ENCODE results near the gene CAMK4.
"Not testable (repeated sequence)": the region's sequence is repeated elsewhere in the genome, so short reads cannot be mapped to it uniquely, and the experiment has no call there.

Gene CAMK4

DNA sequence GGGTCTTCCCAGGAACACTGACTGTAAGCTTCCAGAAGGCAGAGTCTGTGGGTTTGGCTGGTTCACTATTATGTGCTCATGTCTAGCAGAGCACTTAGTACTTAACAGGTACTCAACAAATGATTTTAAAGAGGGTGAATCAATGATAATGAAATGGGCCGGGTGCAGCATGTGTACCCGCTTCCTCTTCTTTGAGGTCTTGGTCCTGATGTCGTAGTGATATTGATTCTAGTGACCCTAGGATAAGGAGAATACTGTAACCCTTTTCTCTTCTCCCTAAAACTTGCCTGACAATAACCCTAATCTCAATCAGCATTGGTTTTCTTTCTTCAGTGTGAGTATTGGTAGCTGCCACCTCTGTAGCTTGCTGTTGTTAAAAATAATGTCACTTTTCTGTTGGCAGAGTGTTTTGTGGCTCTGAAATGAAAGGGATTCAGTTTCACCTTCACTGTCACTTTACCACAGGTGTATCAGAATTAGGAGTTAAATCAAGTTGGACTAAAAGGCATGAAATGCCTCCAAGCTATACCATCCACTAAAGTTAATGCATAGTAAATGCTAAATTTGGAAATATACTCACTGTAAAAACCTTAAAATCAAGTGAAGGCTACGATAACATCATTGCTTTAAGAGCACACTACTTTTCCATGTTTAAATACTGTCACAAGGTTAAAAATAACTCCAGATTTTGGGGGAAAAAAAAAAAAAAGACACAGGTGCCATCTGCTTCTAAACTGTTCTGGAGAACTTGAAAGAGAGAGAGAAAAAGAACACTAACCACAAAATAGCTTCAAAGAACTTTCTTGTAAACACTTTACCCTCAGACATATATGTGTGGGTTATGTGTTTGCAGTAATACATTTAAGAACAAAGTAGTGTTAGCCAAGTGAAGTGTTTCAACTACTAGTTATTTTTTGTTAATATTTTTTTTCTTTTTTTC is 6.0 kb downstream of the CAMK4 start:
- peak in 2 of 5 experiments; percentile 76 to 84 for DNase-seq

DNA sequence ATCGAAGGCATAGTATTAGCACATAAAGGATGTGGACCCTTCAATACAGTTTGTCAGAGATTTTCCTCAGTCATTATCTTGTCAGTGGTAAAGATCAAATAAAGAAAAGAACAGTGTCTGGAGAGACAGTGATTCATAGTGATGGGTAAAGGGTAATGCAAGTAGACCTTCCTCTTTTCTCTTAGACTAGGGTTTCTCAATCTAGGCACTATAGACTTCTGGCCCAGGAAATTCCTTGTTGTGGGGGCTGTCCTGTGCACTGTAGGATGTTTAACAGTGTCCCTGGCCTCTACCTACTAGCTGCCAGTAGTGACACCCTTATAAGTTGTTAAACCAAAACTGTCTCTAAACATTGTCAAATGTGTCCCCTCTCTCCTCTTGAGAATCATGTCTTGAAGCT is 6.9 kb downstream of the CAMK4 start:
- peak in 1 of 5 experiments; percentile 48 for DNase-seq

GRCh38 chr5:111232311-111233051 is 8.3 kb downstream of the CAMK4 start:
- peak in 3 of 5 experiments; percentile 37 to 92 (median 68) for DNase-seq

- DNase-seq, result peak in 1 of 5 experiments; percentile 82
Measured at GRCh38 chr5:111233052-111233374, 8.8 kb downstream of the CAMK4 start.

GRCh38 chr5:111234125-111234524 is 9.9 kb downstream of the CAMK4 start:
- peak in 1 of 5 experiments; percentile 93 for DNase-seq

DNA sequence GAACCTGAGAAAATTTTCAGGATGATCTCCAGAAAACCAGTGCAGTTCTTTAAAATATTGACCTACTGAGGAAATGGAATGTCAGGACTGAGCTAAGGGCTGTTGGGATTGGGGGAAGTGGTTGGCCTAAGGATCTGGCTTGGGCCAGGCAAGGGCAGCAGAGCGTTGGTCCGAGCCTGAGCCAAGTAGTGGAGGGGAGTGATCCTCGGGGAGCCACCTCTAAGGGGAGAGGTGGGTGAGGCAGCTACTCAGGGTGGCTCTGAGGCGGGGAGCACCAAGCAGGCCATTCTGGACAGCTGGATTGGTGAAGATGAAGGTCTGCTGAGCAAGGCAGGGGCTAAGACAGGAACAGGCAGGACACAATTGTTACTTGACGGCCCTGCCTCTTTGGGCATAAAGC is 11.5 kb downstream of the CAMK4 start:
- no peak for DNase-seq

DNA sequence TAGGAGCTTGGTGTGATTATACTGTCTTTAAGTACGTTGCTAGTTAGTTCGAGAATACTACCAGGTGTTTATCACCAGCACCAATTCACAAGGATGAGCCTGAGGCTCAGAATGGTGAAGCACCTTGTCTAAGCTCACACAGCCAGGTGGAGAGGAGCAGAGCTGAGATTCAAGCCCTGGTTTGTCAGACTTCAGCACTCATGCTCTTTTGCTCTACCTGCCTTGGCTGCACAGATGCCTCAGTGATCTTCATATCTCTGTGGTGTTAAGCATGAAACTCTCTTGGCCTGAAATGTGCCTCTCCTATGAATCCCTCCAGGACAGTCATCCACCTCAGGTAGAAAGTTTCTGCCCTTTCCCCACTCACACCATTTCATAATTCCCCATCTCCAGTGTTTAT is 12.2 kb downstream of the CAMK4 start:
- peak in 1 of 5 experiments; percentile 31 for DNase-seq

GRCh38 chr5:111236995-111237394 is 12.8 kb downstream of the CAMK4 start:
- peak in 1 of 5 experiments; percentile 78 for DNase-seq

GRCh38 chr5:111237470-111237869 is 13.3 kb downstream of the CAMK4 start:
- DNase-seq, result peak in 1 of 5 experiments; percentile 52

- no peak for DNase-seq
Measured at GRCh38 chr5:111238431-111239225, 14.4 kb downstream of the CAMK4 start.

DNA sequence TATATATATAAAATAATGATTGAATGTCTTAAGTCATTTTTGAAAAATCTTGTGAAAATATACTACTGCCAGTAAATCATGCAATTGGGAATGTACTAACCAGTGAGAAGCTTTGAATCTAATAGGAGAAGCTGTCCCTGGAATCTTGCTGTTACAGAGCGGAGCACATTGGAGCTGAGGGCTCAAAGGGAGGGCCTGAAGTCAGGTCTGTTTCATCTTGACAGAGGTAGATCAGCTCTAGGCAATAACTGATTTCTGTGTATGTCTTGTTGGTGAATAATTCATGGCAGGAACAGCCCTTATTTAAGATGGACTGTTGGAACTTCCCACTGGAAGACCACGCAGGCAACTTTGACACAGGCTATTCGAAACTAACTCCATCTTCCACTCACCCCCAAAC is 17.5 kb downstream of the CAMK4 start:
- DNase-seq, result no peak

DNA sequence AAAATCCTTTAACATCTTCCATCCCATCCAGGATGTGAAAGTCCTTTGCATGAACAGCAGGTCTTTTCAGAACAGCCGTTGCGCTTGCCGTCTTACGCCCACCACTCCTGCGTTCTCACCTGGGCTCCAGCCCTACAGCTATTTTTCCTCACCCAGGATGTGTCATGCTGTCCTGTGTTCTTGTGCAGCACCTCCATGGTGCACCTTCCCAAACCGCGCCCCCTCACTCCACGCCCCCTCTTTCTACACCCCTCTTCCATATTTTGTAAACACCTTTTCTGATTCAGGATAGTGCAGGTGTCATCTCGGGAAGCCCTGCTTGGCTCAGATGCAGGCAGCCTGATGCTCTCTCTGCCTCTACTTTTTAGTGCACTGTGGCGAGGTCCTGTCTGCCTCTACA is 18.4 kb downstream of the CAMK4 start:
- no peak for DNase-seq

DNA sequence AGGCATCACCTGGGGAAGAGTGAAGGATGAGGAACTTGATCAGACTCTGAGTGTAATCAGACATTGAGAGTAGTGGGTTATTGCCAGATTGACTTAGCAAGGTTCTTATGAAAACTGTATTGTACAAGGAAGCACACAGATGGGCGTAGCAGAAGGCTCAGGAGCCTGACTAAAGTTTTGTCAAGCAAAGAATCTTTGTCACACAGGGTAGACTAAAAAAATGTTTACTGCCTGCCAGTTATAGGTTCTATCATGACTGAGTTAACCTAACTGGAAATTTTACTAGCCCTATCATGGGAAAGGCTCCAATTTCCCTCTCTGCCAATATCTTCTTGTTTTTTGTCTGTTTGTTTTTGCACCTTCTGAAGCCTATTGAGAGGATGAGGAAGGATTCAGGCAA is 19.1 kb downstream of the CAMK4 start:
- no peak for DNase-seq

DNA sequence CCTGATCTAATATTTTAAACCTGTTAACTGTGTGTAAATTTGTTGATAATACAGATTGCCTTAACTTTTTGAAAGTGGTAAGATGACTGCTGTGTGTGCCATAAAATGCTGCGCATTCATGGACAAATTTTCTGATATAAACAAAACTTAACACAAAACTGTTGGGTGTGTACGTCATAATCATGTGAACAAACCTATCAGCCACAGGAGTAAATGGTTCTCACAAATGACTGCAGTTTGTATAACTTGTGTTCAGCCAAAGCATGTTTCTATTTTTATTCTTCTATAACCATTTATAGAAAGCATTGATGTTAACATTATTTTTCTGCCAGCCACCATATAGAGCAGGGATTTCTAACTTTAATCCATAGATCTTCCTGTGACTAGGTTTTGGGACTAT is 21.5 kb downstream of the CAMK4 start:
- no peak for DNase-seq

DNA sequence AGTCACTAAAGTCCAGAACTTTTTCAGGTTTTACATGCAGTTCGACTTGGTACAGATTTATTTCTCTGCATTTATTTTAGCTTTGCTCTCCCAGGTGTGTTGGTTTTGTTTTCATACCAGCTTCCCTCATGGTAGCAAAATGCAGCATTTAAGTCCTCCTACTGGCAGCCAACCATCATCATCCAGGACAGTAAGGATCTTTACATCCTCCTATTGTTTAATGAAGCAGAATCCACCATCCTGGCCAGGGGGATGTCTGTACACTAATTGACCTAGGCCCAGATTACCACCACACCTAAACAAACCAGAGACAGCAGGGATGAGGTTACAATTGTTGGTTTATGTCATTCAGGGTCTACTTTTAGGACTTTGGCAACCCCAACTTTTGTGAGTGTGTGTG is 22.3 kb downstream of the CAMK4 start:
- DNase-seq, result no peak

DNA sequence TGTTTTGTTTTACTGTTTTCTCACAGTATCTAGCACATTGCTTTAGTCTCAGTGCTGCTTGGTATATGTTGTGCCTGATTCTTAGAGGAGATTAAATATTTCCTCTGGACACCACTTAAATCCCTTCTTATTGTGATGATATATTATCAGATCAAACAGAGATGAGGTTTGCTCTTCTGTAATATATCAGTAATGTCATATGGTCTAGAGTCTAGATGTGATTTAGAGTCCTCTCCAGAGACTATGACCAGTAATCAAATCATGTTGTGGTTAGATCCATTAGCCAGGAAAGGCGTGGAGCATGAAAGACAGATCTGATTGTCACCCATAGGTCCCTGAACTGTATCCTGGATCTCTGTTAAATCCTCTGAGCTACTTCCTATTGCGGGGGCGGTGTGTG is 24.4 kb downstream of the CAMK4 start:
- no peak for DNase-seq

GRCh38 chr5:111251921-111252320 is 27.7 kb downstream of the CAMK4 start:
- no peak for DNase-seq

DNA sequence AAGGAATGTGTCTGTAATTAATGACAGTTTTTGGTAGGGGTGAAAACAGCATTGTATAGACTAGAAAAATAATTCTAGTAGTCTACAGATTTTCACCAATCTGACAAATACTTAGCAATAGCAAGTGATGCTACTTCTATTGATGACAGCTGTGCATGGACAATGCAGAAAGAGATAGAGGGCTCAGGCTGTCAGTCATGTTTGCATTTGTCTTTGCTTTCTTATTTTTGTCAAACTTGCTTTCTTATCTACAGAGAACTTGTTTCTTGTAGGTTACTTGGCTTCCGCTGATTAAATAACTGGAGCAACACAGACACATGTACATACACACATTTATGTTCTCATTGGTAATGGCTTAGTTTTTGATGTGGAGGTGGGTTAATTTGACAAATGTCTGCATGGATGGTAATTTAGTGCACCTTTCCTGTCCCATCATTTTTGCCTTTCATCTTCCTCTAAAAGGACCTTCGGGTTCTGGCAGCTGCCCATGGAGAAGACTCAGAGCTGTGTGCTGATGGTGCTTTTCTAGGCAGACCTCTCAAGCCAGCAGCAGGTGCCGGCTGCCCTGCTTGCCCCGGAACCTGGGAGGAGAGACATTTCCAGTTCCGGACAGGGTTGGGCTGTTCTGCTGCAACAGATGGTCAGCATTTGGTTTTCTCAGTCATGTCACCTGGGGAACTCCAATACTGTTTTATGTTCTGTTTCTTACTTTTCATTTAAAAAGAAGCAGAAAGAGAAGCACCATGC is 28.8 kb downstream of the CAMK4 start:
- DNase-seq, result peak in 1 of 5 experiments; percentile 36

- peak in 4 of 5 experiments; percentile 56 to 79 (median 60) for DNase-seq
Measured at GRCh38 chr5:111254613-111255012, 30.4 kb downstream of the CAMK4 start.

- no peak for DNase-seq
Measured at GRCh38 chr5:111255169-111255568, 31.0 kb downstream of the CAMK4 start.

DNA sequence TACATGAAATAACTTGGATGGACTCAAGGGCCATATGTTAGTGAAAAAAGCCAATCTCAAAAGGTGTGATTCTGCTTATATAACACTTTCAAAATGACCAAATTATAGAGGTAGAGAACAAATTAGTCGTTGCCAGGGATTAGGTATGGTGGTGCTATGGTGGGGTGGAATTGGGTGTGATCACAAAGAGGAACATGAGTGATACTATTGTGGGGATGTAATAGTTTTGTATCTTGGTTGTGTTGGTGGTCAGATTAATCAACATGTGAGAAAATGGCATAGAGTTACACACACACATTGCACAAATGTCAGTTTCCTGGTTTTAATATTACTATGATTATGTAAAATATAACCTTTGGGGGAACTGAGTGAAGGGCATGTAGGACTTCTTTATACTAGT is 31.9 kb downstream of the CAMK4 start:
- DNase-seq, result no peak

DNA sequence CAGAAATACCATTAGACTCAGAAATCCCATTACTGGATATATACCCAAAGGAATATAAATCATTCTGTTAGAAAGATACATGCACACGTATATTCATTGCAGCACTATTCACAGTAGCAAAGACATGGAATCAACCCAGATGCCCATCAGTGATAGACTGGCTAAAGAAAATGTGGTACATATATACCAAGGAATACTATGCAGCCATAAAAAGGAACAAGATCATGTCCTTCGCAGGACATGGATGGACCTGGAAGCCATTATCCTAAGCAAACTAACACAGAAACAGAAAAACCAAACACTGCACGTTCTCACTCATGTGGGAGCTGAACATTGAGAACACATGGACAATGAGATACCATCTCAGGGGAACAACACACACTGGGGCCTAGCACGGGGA is 33.4 kb downstream of the CAMK4 start:
- not testable (repeated sequence) for DNase-seq

All from T-helper 2 cell (primary cell).